ENCODE results near the gene NDUFB11.
A peak's percentile ranks its signal among the peaks of the same experiment; 100 is the strongest.

Gene NDUFB11

DNA sequence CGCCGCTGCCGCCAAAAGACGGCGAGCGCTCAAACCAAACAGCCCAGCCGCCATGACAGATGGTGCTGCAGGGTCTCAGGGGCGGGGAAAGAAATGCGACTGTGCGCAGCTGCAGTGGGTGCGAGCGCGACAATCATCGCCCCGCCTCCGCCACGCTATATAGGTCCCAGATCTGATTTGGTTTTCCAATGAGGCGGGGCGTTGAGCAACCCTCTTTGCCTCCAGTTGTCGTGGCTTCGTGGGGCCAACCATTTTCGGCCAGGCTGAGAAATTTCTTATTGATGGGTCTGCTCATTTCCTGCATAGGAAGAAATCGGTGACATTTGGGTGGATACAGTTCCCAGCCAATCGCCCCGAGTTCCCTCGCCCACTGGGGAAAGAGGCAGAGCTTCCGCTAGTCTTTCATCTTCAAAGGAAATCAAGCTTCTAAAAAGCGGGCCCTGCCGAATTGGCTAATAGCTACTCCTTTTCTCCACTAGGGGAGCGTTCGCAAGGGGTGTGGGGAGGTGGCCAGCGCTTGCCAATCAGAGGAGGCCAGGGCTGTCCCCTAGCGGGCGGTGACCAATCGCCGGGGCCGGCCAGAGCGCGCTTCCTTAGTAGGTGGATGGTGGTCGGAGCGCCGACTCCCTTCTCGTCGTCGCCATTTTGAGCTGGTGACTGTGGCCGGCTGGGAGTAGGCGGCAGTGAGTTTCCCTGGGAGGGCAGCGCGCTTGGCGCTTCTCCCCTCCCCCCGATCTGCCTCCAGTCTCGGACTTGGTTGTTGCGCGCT lies at the start of gene NDUFB11, which contains the start of gene RBM10:
Gene NDUFB11, minus strand, starts transcription at position 77 of the 769 bp plus-strand sequence. Its CDS starts 23 bp downstream, at position 54.
Gene RBM10, plus strand, starts transcription at position 596 of the 769 bp plus-strand sequence. CDS start 2,261 bp downstream, outside the sequence.
- peak; percentile 86 to 98 (median 95) for DNase-seq

DNA sequence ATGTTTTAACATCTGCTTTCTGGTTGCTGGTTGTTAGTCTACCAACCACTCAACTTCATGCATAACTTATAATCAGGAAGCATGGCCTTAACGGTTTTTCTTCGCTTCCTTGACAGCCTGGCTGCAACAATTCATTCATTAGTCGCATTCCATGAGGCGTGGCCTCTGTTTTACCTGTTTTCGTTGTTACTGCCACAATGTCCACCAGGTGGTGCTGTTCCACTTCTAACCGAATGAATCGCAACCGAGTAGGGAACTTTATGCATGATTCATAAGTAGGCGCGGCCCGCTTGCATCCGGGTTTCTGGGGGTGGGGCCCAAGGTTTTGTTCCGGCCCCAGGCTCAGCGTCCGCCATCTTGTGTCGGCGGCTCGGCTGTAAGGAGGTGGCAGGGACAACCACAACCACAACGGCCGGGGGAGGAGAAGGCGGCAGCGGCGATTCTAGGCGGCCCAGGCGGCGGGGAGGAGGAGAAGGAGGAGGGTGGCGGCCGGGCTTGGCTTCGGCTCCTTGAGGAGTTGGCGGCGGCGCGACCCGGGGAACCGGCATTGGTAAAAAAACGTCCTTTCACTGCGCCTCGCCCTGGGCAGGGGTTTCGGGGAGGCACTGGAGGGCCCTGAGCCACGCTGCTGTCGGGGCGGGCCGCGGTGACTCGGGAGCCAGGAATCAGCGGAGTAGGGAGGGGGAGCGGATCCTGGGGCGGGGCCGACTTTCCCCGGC lies 49.1 kb upstream of the NDUFB11 start, which contains the start of gene UBA1:
Gene UBA1, plus strand, starts transcription at position 355 of the 719 bp plus-strand sequence. CDS start 4,974 bp downstream, outside the sequence.
- peak; percentile 97 to 100 (median 98) for DNase-seq

DNA sequence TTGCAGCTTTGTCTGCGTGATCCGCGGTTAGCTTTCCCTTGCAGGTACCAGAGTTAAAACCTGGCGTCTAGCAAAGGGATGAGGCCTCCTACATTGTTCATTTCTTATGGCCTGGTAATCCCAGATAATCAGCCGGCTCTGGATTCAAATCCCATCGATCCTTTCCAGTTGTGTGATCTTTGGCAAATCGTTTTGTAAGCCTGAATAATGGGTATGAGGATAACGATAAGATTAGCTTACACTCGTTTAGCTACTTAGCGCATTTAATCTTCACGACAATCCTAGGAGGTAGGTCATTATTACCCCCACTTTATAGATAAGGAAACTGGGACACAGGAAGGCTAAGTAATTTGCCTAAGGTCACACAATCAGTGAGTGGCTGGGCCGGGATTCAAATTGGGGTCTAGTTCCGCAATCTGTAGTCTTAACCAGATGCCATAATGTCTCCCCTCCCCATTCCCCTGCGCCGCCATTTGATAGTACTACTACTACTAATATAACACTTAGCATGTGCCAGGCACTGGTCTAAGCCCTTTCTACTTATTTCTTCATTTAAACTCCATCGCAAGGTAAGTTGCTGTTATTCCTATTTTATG lies 47.4 kb upstream of the NDUFB11 start:
- no peak for DNase-seq

GRCh38 chrX:47191331-47191730 lies 46.8 kb upstream of the NDUFB11 start:
- peak; percentile 33 to 79 (median 63) for DNase-seq

DNA sequence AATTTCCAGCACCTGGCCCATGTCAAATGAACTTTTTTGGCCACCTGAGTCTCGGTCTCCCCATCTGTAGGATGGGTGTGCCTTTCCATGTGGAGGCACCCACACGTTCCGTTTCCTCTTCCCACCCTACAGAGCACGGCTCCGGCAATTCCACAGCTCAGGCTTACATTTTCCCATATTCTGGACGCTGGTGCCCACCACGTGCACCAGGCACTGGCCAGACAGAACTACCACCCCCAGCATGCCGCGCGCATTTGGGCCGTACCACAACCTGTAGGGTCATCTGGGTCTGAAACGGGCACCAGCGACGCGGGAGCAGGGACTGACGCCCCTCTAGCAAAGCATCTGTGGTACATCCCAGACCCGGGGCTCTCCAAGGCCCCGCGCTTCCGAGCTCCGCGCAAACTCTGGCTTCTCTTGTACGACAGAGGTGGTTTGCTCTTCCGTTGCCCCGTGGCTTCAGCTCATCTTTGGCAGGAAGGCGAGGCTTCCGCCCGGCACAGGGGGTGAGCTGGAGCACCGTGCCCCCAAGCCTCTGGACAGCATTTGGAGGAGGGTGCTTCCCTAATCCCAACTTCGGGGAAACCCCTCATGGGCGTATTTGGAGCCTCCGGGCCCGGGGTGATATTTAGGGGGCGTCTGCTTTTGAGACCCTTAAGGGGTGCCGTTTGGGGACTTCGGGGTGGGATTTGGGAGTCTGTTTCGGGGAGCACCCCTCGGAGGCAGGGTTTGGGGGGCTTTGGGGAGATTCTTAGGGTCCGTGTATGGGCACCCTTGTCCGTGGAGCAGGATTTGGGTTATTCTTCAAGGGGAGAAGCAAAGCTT lies 46.2 kb upstream of the NDUFB11 start:
- peak; percentile 80 to 98 (median 93) for DNase-seq

DNA sequence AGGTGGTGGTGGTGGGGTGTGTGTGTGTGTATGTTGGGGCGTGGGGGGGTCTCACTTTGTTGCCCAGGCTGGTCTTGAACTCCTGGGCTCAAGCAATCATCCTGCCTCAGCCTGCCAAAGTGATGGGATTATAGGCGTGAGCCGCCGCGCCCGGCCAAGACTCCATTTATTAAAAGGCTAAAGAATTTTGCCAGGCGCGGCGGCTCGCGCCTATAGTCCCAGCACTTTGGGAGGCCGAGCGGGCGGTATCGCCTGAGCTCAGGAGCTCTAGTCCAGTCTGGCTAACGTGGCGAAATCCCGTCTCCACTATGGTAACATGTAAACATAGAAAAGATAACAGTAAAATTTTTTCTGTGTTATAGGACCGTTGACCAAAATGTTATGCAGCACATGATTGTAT lies 45.4 kb upstream of the NDUFB11 start:
- DNase-seq = no peak

DNA sequence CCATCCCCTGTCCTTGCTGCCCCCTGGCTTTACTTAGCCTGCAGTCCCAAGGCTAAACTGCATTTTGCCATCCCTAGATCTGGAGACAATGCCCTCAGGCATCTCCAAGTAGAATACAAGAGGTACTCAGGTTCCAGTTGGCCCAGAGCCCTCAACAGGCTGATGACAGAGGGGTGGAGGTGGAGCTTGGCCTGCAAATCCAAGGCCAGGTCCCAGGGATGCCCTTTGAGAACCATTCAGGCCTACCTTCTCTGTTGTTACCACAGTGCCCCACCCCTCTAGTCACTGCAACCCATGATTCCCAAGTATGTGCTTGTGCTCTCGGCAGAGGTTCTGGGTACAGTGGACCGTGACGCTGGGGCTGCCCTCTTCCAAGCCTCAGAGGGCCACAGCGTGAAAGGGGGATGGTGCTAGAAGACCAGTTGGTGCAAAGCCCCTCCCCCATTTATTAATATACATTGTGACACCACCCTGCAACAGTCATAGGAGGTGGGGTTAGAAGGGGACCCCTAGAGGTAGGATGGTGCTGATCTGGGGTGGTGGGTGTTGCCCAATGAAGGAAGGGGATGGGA lies 42.7 kb upstream of the NDUFB11 start:
- no peak for DNase-seq

DNA sequence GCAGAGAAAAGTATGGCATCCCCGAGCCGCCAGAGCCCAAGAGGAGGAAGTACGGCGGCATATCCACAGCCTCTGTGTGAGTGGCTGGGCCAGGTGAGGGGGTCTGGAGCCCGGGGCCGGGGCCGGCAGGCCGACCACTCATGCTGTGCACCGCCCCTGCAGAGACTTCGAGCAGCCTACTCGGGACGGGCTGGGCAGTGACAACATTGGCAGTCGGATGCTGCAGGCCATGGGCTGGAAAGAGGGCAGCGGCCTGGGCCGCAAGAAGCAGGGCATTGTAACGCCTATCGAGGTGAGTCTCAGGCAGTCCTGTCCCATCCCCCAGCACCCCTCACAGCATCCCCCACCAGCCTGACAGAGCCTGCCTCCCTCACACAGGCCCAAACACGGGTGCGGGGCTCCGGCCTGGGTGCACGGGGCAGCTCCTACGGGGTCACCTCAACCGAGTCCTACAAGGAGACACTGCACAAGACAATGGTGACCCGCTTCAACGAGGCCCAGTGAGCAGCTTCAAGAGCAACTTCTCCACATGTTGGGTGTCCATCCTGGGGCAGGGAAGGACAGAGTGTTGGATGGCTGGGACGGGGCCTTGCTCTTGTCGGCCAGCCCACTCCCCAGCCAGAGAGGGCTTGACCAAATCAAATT lies 41.7 kb upstream of the NDUFB11 start:
- DNase-seq = no peak

DNA sequence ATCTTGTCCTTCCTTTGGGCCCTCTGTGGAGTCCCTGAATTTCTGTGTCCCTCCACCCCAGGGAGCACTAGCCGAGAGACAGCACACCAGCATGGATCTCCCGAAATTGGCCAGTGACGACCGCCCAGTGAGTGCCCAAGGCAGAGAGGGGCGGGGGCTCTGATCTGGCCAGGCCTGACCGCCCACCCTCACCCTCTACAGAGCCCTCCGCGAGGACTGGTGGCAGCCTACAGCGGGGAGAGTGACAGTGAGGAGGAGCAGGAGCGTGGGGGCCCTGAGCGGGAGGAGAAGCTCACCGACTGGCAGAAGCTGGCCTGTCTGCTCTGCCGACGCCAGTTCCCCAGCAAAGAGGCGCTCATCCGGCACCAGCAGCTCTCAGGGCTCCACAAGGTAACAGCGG lies 40.7 kb upstream of the NDUFB11 start:
- no peak for DNase-seq

DNA sequence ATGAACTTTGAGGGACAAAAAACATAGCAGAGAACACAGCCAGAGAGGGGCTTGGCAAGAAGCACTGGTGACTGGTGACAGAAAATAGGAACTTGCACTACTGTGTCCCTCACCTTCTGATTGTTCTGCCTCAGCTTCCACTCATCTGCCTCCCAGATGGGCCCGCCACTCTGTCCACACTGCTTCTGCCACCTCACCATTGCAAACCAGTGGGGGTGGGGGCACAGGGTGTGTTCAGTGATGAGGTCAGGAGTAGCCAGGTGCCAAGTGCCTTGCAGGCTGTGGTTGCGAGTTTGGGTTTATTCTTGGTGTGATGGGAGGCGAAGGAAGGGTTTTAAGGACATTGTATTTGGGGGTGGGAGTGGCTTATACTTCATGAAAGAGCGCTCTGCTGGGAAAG lies 40.0 kb upstream of the NDUFB11 start:
- DNase-seq = no peak

GRCh38 chrX:47182106-47182700 lies 37.7 kb upstream of the NDUFB11 start:
- DNase-seq = no peak

DNA sequence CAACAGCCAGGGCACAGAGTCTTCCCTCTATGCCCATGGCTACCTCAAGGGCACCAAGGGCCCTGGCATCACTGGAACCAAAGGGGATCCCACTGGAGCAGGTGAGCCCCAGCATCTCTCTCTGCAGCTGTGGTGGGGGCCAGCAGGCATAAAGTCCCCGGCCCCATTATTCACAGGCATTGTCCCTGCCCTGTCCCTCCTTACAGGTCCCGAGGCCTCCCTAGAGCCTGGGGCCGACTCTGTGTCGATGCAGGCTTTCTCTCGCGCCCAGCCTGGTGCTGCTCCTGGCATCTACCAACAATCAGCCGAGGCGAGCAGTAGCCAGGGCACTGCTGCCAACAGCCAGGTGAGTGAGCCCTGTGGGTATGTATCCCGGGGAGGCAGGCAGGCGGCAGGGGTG lies 36.8 kb upstream of the NDUFB11 start:
- DNase-seq = no peak

GRCh38 chrX:47180346-47180745 lies 35.8 kb upstream of the NDUFB11 start:
- no peak for DNase-seq

GRCh38 chrX:47179928-47180255 lies 35.4 kb upstream of the NDUFB11 start:
- no peak for DNase-seq

GRCh38 chrX:47179221-47179927 lies 34.9 kb upstream of the NDUFB11 start:
- DNase-seq = no peak

DNA sequence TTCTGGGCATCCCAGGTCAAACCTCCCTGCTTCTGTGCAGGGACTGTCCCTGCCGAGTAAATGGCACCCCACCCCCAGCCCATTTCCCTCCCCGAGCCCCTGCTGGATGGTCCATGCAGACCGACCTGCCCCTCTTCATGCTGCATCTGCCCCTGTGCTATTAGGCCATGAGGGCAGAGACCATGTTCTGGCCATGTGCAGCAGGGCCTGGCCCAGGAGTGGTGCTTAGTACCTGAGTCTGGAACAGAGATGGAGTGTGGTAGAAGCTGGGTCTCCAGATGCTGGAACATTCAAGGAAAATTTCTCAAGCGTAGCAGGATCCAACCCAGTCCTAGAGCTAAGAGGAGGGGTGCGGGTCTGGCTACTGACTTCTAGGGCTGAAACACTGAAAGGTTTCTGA lies 33.8 kb upstream of the NDUFB11 start:
- no peak for DNase-seq

DNA sequence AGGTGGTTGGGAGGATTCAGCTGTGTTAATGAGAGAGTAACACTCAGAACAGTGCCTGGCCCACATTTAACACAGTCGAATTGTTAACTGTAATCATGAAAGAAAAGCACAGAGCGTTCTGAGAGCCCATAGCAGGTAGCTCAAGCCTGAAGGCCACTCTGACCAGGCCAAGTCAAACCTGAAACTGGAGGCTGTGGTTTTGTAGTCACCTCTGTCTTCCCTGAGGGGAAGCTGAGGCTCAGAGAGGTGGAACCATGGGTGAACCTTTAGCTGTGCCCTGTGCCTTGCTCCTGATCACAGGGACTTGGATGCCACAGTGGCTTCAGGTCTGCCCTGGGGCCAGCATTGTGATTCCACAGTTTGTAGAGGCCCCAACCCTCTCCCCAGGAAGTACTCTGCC lies 32.6 kb upstream of the NDUFB11 start:
- DNase-seq = no peak

- DNase-seq = no peak
Measured at GRCh38 chrX:47176101-47176740, 31.7 kb upstream of the NDUFB11 start.

DNA sequence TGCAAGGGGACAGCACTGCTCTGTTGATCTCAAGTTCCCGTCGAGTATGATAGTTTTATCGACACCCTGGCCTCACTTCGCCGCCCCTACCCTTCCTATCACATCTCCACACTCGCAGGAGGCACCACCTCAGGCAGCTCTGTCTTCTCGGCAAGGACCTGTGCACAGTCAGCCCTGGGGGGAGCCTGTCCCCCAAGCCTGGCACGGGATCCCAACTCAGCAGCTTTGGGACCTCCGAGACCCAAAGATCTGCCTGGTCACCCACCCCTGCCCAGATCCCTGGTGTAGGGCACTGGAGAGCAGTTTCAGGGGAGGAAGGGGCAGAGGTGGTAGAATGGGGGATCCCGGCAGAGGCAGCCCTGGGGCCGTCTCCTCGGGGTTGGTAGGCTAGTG lies 31.1 kb upstream of the NDUFB11 start:
- no peak for DNase-seq

DNA sequence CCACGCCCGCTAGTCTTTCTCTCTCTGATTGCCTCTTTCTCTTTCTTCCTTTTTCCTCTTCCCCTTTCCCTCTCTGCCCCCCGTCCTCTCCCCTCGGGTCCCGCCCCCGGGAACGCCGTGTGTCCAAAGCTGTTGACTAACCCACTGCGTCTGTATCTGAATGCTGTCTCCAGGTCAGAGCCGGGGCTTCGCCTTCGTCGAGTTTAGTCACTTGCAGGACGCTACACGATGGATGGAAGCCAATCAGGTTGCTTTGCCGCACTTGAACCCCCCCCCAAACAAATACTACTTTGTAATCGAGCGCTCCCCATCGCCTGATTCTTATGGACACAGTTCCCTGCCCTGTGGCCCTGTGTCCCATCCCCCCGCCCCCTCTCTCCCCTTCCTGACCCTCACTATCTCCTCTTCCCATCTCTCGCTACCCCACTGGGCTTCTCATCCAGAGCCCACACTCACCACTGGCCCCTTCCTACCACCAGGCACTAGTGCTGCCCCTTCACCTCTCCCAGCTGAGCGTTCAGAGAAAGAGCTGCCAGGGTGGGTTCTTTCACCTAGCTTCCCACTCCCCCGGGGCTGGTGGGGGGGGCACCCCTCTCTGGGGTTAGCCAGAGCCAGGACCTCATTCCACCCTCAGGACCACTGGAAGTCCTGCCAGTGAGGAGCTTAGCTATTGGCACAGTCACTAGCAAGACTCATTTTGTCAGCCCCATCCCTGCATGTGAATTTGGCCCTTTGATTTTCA lies 30.5 kb upstream of the NDUFB11 start:
- DNase-seq = no peak

Data from NCI-H1417 (cell line).